H9 (cell line): ENCODE data around the gene GP1BA. TPM values are rescaled to one million over a fixed set of nuclear protein-coding genes. Genes with fewer than 3 reads are reported as not detected.
A peak's percentile ranks its signal among the peaks of the same experiment; 100 is the strongest.

Experiments
- DNase-seq: peaks from one replicate; pipeline ENCODE4 v3.0.0-alpha.2; 2017
- H2AFZ ChIP-seq: one replicate; pipeline ENCODE4 v1.6.1; 2013; ENCODE audit warnings: mild to moderate bottlenecking, low read length, control low read depth, moderate library complexity
- H2AK5ac ChIP-seq: 2 replicates; pipeline ENCODE4 v1.6.1; 2013; ENCODE audit warnings: low read length, control low read depth, mixed read lengths; ENCODE audit not compliant: insufficient read length
- H2BK120ac ChIP-seq: one replicate; pipeline ENCODE4 v1.6.1; 2013; ENCODE audit warnings: low read depth, mild to moderate bottlenecking, low read length, control low read depth, inconsistent platforms; ENCODE audit not compliant: poor library complexity, severe bottlenecking
- H2BK12ac ChIP-seq: 2 replicates; pipeline ENCODE4 v1.6.1; 2013; ENCODE audit warnings: low read length, control low read depth, mixed read lengths, low read depth; ENCODE audit not compliant: insufficient read length
- H2BK15ac ChIP-seq: 2 replicates; pipeline ENCODE4 v1.6.1; 2013; ENCODE audit warnings: low read depth, low read length, control low read depth
- H2BK20ac ChIP-seq: one replicate; pipeline ENCODE4 v1.6.1; 2013; ENCODE audit warnings: low read depth, mild to moderate bottlenecking, low read length, control low read depth, inconsistent platforms; ENCODE audit not compliant: poor library complexity, severe bottlenecking
- H2BK5ac ChIP-seq: 2 replicates; pipeline ENCODE4 v1.6.1; 2013; ENCODE audit warnings: low read length, control low read depth, mixed read lengths; ENCODE audit not compliant: insufficient read length
- H3K14ac ChIP-seq: 2 replicates; pipeline ENCODE4 v1.6.1; 2013; ENCODE audit warnings: low read length, control low read depth; ENCODE audit not compliant: insufficient read depth
- H3K18ac ChIP-seq: 2 replicates; pipeline ENCODE4 v1.6.1; 2013; ENCODE audit warnings: low read depth, mild to moderate bottlenecking, mixed read lengths, low read length, control low read depth; ENCODE audit not compliant: insufficient read length
- H3K23ac ChIP-seq: 2 replicates; pipeline ENCODE4 v1.6.1; 2013; ENCODE audit warnings: low read length, control low read depth, mixed read lengths, low read depth; ENCODE audit not compliant: insufficient read length
- H3K23me2 ChIP-seq: 2 replicates; pipeline ENCODE4 v1.6.1; 2013; ENCODE audit warnings: low read depth, mild to moderate bottlenecking, mixed read lengths, low read length, control low read depth; ENCODE audit not compliant: insufficient read length, poor library complexity, severe bottlenecking
- H3K27ac ChIP-seq: 2 replicates; pipeline ENCODE4 v1.5.1; 2013; ENCODE audit warnings: low read length, control low read depth, mixed read lengths, low read depth; ENCODE audit not compliant: insufficient read length
- H3K27me3 ChIP-seq: 2 replicates; pipeline ENCODE4 v1.6.1; 2013; ENCODE audit warnings: low read length, control low read depth, inconsistent platforms; ENCODE audit not compliant: insufficient read depth
- H3K4ac ChIP-seq: 2 replicates; pipeline ENCODE4 v1.6.1; 2013; ENCODE audit warnings: low read depth, mild to moderate bottlenecking, control low read depth, inconsistent platforms, low read length, moderate library complexity
- H3K4me1 ChIP-seq: 2 replicates; pipeline ENCODE4 v1.6.1; 2013; ENCODE audit warnings: low read length, control low read depth, inconsistent platforms; ENCODE audit not compliant: insufficient read depth
- H3K4me2 ChIP-seq: 2 replicates; pipeline ENCODE4 v1.6.1; 2013; ENCODE audit warnings: low read length, control low read depth, mixed read lengths; ENCODE audit not compliant: insufficient read length, insufficient read depth
- H3K56ac ChIP-seq: 2 replicates; pipeline ENCODE4 v1.6.1; 2013; ENCODE audit warnings: low read depth, mild to moderate bottlenecking, mixed read lengths, low read length, control low read depth; ENCODE audit not compliant: insufficient read length
- H3K79me1 ChIP-seq: 2 replicates; pipeline ENCODE4 v1.6.1; 2013; ENCODE audit warnings: low read depth, mild to moderate bottlenecking, moderate library complexity, low read length, control low read depth, inconsistent platforms; ENCODE audit not compliant: insufficient read depth, poor library complexity, severe bottlenecking
- H3K79me2 ChIP-seq: 2 replicates; pipeline ENCODE4 v1.6.1; 2013; ENCODE audit warnings: low read length, control low read depth, inconsistent platforms; ENCODE audit not compliant: insufficient read depth
- H3K9ac ChIP-seq: 2 replicates; pipeline ENCODE4 v1.6.1; 2013; ENCODE audit warnings: low read length, control low read depth, mixed read lengths; ENCODE audit not compliant: insufficient read length; ENCODE audit errors: extremely low read depth
- H3K9me3 ChIP-seq: one replicate; pipeline ENCODE4 v1.6.1; 2013; ENCODE audit warnings: low read depth, low read length, inconsistent platforms; ENCODE audit not compliant: control insufficient read depth
- H3T11ph ChIP-seq: one replicate; pipeline ENCODE4 v1.6.1; 2013; ENCODE audit warnings: mild to moderate bottlenecking, low read length, control low read depth, inconsistent platforms
- H4K20me1 ChIP-seq: one replicate; pipeline ENCODE4 v1.6.1; 2013; ENCODE audit not compliant: control insufficient read depth, insufficient read length, insufficient read depth
- H4K5ac ChIP-seq: 2 replicates; pipeline ENCODE4 v1.6.1; 2013; ENCODE audit warnings: low read depth, mild to moderate bottlenecking, mixed read lengths, low read length, control low read depth; ENCODE audit not compliant: insufficient read length
- H4K8ac ChIP-seq: replicated peaks from 2 replicates; pipeline ENCODE4 v1.6.1; 2013; ENCODE audit warnings: low read length, control low read depth, mixed read lengths, low read depth; ENCODE audit not compliant: insufficient read length
- H4K91ac ChIP-seq: 2 replicates; pipeline ENCODE4 v1.6.1; 2013; ENCODE audit warnings: low read depth, mild to moderate bottlenecking, moderate library complexity, mixed read lengths, low read length, control low read depth; ENCODE audit not compliant: insufficient read length
- H3K27ac Mint-ChIP-seq, 3 experiments: 2 replicates in 2 of 3; 3 replicates in 1 of 3; pipeline ENCODE4 v1.8.0; 2020 to 2021; ENCODE audit warnings: mixed read lengths in 3 of 3, mild to moderate bottlenecking in 1 of 3, moderate library complexity in 1 of 3
- H3K27me3 Mint-ChIP-seq: 2 replicates; pipeline ENCODE4 v1.8.0; 2021; ENCODE audit warnings: low read depth, mild to moderate bottlenecking, moderate library complexity, mixed read lengths
- H3K36me3 Mint-ChIP-seq, 3 experiments: 2 replicates in 2 of 3; 3 replicates in 1 of 3; pipeline ENCODE4 v1.8.0; 2020 to 2021; ENCODE audit warnings: low read depth in 3 of 3, mixed read lengths in 3 of 3; ENCODE audit not compliant: insufficient read depth in 1 of 3
- H3K4me1 Mint-ChIP-seq, 2 experiments: 2 replicates each; pipeline ENCODE4 v1.8.0; 2020; ENCODE audit warnings: mixed read lengths in 2 of 2
- H3K4me3 Mint-ChIP-seq, 2 experiments: 2 replicates in 1 of 2; 3 replicates in 1 of 2; pipeline ENCODE4 v1.8.0; 2020 to 2021; ENCODE audit warnings: mild to moderate bottlenecking in 2 of 2, mixed read lengths in 2 of 2, moderate library complexity in 1 of 2
- H3K9me3 Mint-ChIP-seq, 2 experiments: 2 replicates in 1 of 2; 3 replicates in 1 of 2; pipeline ENCODE4 v1.8.0; 2020; ENCODE audit warnings: mild to moderate bottlenecking in 2 of 2, mixed read lengths in 2 of 2, moderate library complexity in 1 of 2
- CTCF ChIP-seq: fragments of 200-600 bp; sonication (generic); conservative IDR thresholded peaks from 3 replicates; pipeline ENCODE4 v1.8.0; 2021; ENCODE audit warnings: antibody characterized with exemption, mild to moderate bottlenecking
- WGBS: extraction: QIAGEN DNeasy Blood & Tissue Kit; methylation state at CpG from one replicate; pipeline ENCODE4 v1.1.7; 2013; ENCODE audit warnings: missing lambda C conversion rate, low lambda C conversion rate, mixed read lengths; ENCODE audit not compliant: insufficient read length; ENCODE audit errors: extremely low coverage; 5-methylcytosine and 5-hydroxymethylcytosine counted together
- total RNA-seq: library from RNA; stranded (reverse); gene quantifications from 2 replicates; pipeline ENCODE4 v1.2.1, GENCODE V29; 2021

GP1BA gene
- total RNA-seq, 1 experiment from 2014 or later: not detected

- Histone ChIP-seq H3K23me2 (peaks cover 23% of the 10 kb centered on the region), H2AFZ (no peak overlapping the region), H2BK12ac (no peak overlapping the region), H3K9me3 (no peaks in the 10 kb centered on the region), H2BK120ac (no peak overlapping the region), H4K8ac (no peak overlapping the region), H3K27me3 (no peaks in the 10 kb centered on the region), H3K56ac (no peak overlapping the region), H2BK15ac (no peak overlapping the region), H2BK5ac (no peak overlapping the region), H3K23ac (no peak overlapping the region), H3K4me2 (peak overlapping the region; percentile 72), H4K91ac (no peak overlapping the region), H2BK20ac (no peak overlapping the region), H3K18ac (no peak overlapping the region), H3K4me1 (peaks cover 4% of the 10 kb centered on the region; the same call in 1 of the 2 replicates), H3K27ac (no peak overlapping the region), H3K9ac (no peak overlapping the region), H3K4ac (no peak overlapping the region), H3K79me2 (peaks cover 8% of the 10 kb centered on the region; the same call in 1 of the 2 replicates), H3K79me1 (peaks cover 3% of the 10 kb centered on the region), H3T11ph (no peak overlapping the region), H3K14ac (no peak overlapping the region), H4K5ac (no peak overlapping the region), H4K20me1 (no peaks in the 10 kb centered on the region), H2AK5ac (no peak overlapping the region)
- TF ChIP-seq CTCF: no peak
- peaks cover 5 to 11% (median 6%) of the 10 kb centered on the region in 3 experiments for H3K36me3 Mint-ChIP-seq
- no CpG with 5 or more reads among the region's 3 CpGs for WGBS
- peaks cover 0 to 2% of the 10 kb centered on the region in 2 experiments; a peak in 1 of 5 replicates for H3K9me3 Mint-ChIP-seq
- no peaks in the 10 kb centered on the region; the same call in 1 of the 2 replicates for H3K27me3 Mint-ChIP-seq
- peaks cover 32 to 34% of the 10 kb centered on the region in 2 experiments for H3K4me1 Mint-ChIP-seq
- H3K27ac Mint-ChIP-seq: peak overlapping the region; percentile 10 to 94 (median 58); a peak in 4 of 7 replicates
- H3K4me3 Mint-ChIP-seq: peak overlapping the region; percentile 87 to 95
- DNase-seq: no peak
Measured at GRCh38 chr17:4951486-4951885, 19.4 kb downstream of the GP1BA start.
